Stimulated activated CD4-positive, alpha-beta T cell treated with anti-CD3 and anti-CD28 coated beads, Interleukin-15, amount 100 ng/mL, for 1 hour (primary cell): Measurements from ENCODE around the gene PPP6C.
A peak's percentile ranks its signal among the peaks of the same experiment; 100 is the strongest.
"Not testable (repeated sequence)": the region's sequence is repeated elsewhere in the genome, so short reads cannot be mapped to it uniquely, and the experiment has no call there.

ENCODE experiments used
- DNase-seq, 2 donors: peaks; one replicate each; pipeline ENCODE4 v3.0.0-alpha.2; 2020; ENCODE audit warnings: low read depth in 1 of 2, low spot score in 1 of 2

Gene PPP6C

GRCh38 chr9:125183054-125183453 is 6.5 kb downstream of the PPP6C start:
- no peak for DNase-seq

- not testable (repeated sequence) for DNase-seq
These were observed 7.8 kb downstream of the PPP6C start for GRCh38 chr9:125181756-125182155.

- no peak for DNase-seq
These were observed 8.7 kb downstream of the PPP6C start for GRCh38 chr9:125180876-125181275.

- DNase-seq = not testable (repeated sequence)
These were observed 9.8 kb downstream of the PPP6C start for GRCh38 chr9:125179776-125180175.

GRCh38 chr9:125177888-125178287 is 11.7 kb downstream of the PPP6C start:
- no peak for DNase-seq

GRCh38 chr9:125176636-125177035 is 13.0 kb downstream of the PPP6C start:
- DNase-seq = no peak

GRCh38 chr9:125172031-125172755 is 17.4 kb downstream of the PPP6C start:
- DNase-seq = no peak

GRCh38 chr9:125169895-125170294 is 19.7 kb downstream of the PPP6C start:
- no peak for DNase-seq

GRCh38 chr9:125166762-125167161 is 22.8 kb downstream of the PPP6C start:
- DNase-seq = no peak

- DNase-seq = not testable (repeated sequence)
These were observed 26.7 kb downstream of the PPP6C start for GRCh38 chr9:125162891-125163290.

- no peak for DNase-seq
These were observed 28.2 kb downstream of the PPP6C start for GRCh38 chr9:125161284-125161918.

GRCh38 chr9:125160750-125161149 is 28.9 kb downstream of the PPP6C start:
- no peak for DNase-seq

- no peak for DNase-seq
These were observed 33.1 kb downstream of the PPP6C start for GRCh38 chr9:125156551-125156950.

- DNase-seq = no peak
These were observed 35.8 kb downstream of the PPP6C start for GRCh38 chr9:125153712-125154367.

- DNase-seq = no peak
These were observed 37.9 kb downstream of the PPP6C start for GRCh38 chr9:125151730-125152129.

GRCh38 chr9:125150349-125151245 is 39.0 kb downstream of the PPP6C start:
- DNase-seq = no peak

- DNase-seq = no peak
These were observed 42.1 kb downstream of the PPP6C start for GRCh38 chr9:125147401-125147951.

GRCh38 chr9:125146247-125146646 is 43.4 kb downstream of the PPP6C start:
- no peak for DNase-seq

GRCh38 chr9:125145425-125145824 is 44.2 kb downstream of the PPP6C start:
- no peak for DNase-seq

GRCh38 chr9:125143377-125144090 is 46.1 kb downstream of the PPP6C start, which contains the start of gene SCAI:
Gene SCAI, minus strand, starts transcription at chr9:125143528. Its CDS starts 91 bp downstream, at chr9:125143437.
- DNase-seq = peak; percentile 92 to 97
